ENCODE measurements around the gene MYO16.

DNA sequence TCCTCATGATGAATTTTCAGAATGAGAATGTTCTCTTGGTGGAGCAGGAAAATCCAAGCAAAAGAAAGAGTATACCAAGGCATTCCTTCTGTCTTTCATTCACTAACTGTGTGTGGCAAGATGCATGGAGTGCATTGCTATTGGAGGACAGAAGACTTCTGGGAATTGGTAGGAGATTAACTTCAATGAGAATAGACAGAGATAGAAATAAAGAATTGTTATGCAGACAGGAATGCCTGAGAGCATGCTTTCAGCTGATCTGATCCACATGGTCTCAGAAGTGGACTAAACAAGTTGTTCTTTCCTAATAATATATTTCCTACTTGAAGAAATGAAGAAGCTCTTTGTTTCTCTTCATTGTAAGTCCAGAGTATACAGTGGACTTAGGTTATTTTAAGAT lies 303.6 kb downstream of the MYO16 start:
- no peak for TF ChIP-seq POLR2AphosphoS5 (IDR thresholded peaks at IDR 0.05; ENCODE audit: low read depth, low read length)
- no peak for TF ChIP-seq POLR2A (IDR thresholded peaks at IDR 0.05; ENCODE audit: low read depth, low read length)
- no peak for TF ChIP-seq SPI1 (IDR thresholded peaks at IDR 0.05; ENCODE audit: low read depth, low read length)

All from GM12891 (cell line).